HepG2 (cell line): Measurements from ENCODE around the gene GRHPR. TPM values are rescaled to one million over a fixed set of nuclear protein-coding genes. Genes with fewer than 3 reads are reported as not detected.

ENCODE experiments used
- BATF2 ChIP-seq: sonication (generic); formaldehyde crosslinking; IDR thresholded peaks from 2 replicates; pipeline ENCODE4 v1.8.0; 2022; ENCODE audit warnings: mild to moderate bottlenecking, missing genetic modification reagents, moderate library complexity
- GABPA ChIP-seq, 2 experiments: IDR thresholded peaks; 2 replicates each; pipeline ENCODE4 v1.6.1; 2011 to 2016; ENCODE audit warnings: low read depth in 2 of 2, low read length in 1 of 2, missing biosample characterization in 1 of 2, missing genetic modification characterization in 1 of 2
- HCFC1 ChIP-seq: fragments of 150-350 bp; IDR thresholded peaks from 2 replicates; pipeline ENCODE4 v1.6.1; 2014; ENCODE audit warnings: low read depth, low read length
- HIC2 ChIP-seq: sonication (generic); formaldehyde crosslinking; IDR thresholded peaks from 2 replicates; pipeline ENCODE4 v1.9.0; 2022; ENCODE audit warnings: low read depth, missing genetic modification reagents
- KDM5A ChIP-seq: fragments of 200-600 bp; sonication (generic); IDR thresholded peaks from 2 replicates; pipeline ENCODE4 v1.7.0; 2018; ENCODE audit warnings: antibody characterized with exemption, mild to moderate bottlenecking, low read length, borderline replicate concordance
- MXD3 ChIP-seq: IDR thresholded peaks from 2 replicates; pipeline ENCODE4 v1.6.1; 2016; ENCODE audit warnings: mild to moderate bottlenecking, missing biosample characterization, missing genetic modification reagents
- MZF1 ChIP-seq: sonication (generic); formaldehyde crosslinking; IDR thresholded peaks from 2 replicates; pipeline ENCODE4 v1.8.1; 2023; ENCODE audit warnings: mild to moderate bottlenecking, missing genetic modification reagents, borderline replicate concordance
- NFKB2 ChIP-seq: sonication (generic); formaldehyde crosslinking; IDR thresholded peaks from 2 replicates; pipeline ENCODE4 v1.4.0; 2020; ENCODE audit warnings: missing genetic modification reagents, borderline replicate concordance
- PRMT3 ChIP-seq: sonication (generic); formaldehyde crosslinking; IDR thresholded peaks from 2 replicates; pipeline ENCODE4 v1.8.1; 2022; ENCODE audit warnings: low read depth, mild to moderate bottlenecking, moderate library complexity, missing genetic modification reagents, borderline replicate concordance
- SETDB1 ChIP-seq: sonication (generic); formaldehyde crosslinking; IDR thresholded peaks from 2 replicates; pipeline ENCODE4 v1.5.1; 2020; ENCODE audit warnings: missing genetic modification reagents, mild to moderate bottlenecking, borderline replicate concordance
- SMC3 ChIP-seq: IDR thresholded peaks from 2 replicates; pipeline ENCODE4 v1.6.1; 2011; ENCODE audit warnings: low read length, improper control_type of control experiment
- SOX6 ChIP-seq, 2 experiments: fragments of 450-650 bp in 1 of 2; sonication (generic) in 1 of 2; formaldehyde crosslinking in 1 of 2; IDR thresholded peaks; 2 replicates each; pipeline versions ENCODE4 v1.4.0 to v1.6.1; 2017 to 2020; ENCODE audit warnings: antibody characterized with exemption in 1 of 2, mild to moderate bottlenecking in 1 of 2, missing genetic modification reagents in 1 of 2
- TOE1 ChIP-seq: sonication (generic); formaldehyde crosslinking; IDR thresholded peaks from 2 replicates; pipeline ENCODE4 v1.4.0; 2020; ENCODE audit warnings: mild to moderate bottlenecking, missing genetic modification reagents
- YEATS4 ChIP-seq: sonication (generic); formaldehyde crosslinking; IDR thresholded peaks from 2 replicates; pipeline ENCODE4 v1.4.0; 2020; ENCODE audit warnings: missing genetic modification reagents, borderline replicate concordance
- ZBTB21 ChIP-seq: sonication (generic); formaldehyde crosslinking; IDR thresholded peaks from 2 replicates; pipeline ENCODE4 v1.4.0; 2020; ENCODE audit warnings: missing genetic modification reagents
- ZBTB26 ChIP-seq: IDR thresholded peaks from 2 replicates; pipeline ENCODE4 v1.6.1; 2016; ENCODE audit warnings: missing compliant biosample characterization, missing genetic modification reagents, borderline replicate concordance
- ZNF256 ChIP-seq: sonication (generic); formaldehyde crosslinking; conservative IDR thresholded peaks from 2 replicates; pipeline ENCODE4 v1.4.0; 2020; ENCODE audit warnings: missing genetic modification reagents
- ZNF275 ChIP-seq: sonication (generic); formaldehyde crosslinking; IDR thresholded peaks from 2 replicates; pipeline ENCODE4 v1.8.0; 2022; ENCODE audit warnings: missing genetic modification reagents, mild to moderate bottlenecking, inconsistent platforms, borderline replicate concordance
- ZNF558 ChIP-seq: sonication (generic); formaldehyde crosslinking; IDR thresholded peaks from 2 replicates; pipeline ENCODE4 v1.9.0; 2022; ENCODE audit warnings: mild to moderate bottlenecking, missing genetic modification reagents, borderline replicate concordance
- ZNF660 ChIP-seq: sonication (generic); formaldehyde crosslinking; IDR thresholded peaks from 2 replicates; pipeline ENCODE4 v1.5.1; 2020; ENCODE audit warnings: mild to moderate bottlenecking, low read depth, missing genetic modification reagents, borderline replicate concordance
- ZNF746 ChIP-seq: sonication (generic); formaldehyde crosslinking; IDR thresholded peaks from 2 replicates; pipeline ENCODE4 v1.8.0; 2022; ENCODE audit warnings: mild to moderate bottlenecking, missing genetic modification reagents
- polyA plus RNA-seq, 8 experiments: library from polyadenylated mRNA; depleted of rRNA in 3 of 8; stranded (reverse) in 7 of 8; unstranded in 1 of 8; fragments of >200 nt; fragmentation: Illumina TruSeq in 4 of 8; extraction: Trizol in 4 of 8; gene quantifications; 2 replicates each; pipeline versions ENCODE4 v1.2.1 to v1.2.3, GENCODE V29; 2011 to 2016; ENCODE audit warnings: low read depth in 4 of 8, missing spikeins in 1 of 8, mixed read lengths in 1 of 8; ENCODE audit not compliant: insufficient read depth in 1 of 8
- total RNA-seq, 5 experiments: library from RNA; depleted of rRNA; stranded (reverse); fragments of >200 nt; fragmentation: Illumina TruSeq; extraction: Trizol; gene quantifications; 2 replicates each; pipeline ENCODE4 v1.2.3, GENCODE V29; 2016; ENCODE audit warnings: low read depth in 1 of 5

The GRHPR gene
- total and polyA plus RNA-seq, 2 of the 13 experiments (the other 11 are each of a cell fraction or from before 2014, with no cell fraction given) = 113 to 115 TPM

- TF ChIP-seq HCFC1 (no peak), TOE1 (CRISPR knock-in tag) (no peak), ZBTB21 (CRISPR knock-in tag) (no peak), MZF1 (CRISPR knock-in tag) (0 out of 2 replicates have a peak, but pooled peaks have one; percentile 2), ZNF746 (CRISPR knock-in tag) (no peak), BATF2 (CRISPR knock-in tag) (no peak), ZBTB26 (CRISPR knock-in tag) (no peak), ZNF275 (CRISPR knock-in tag) (peak; percentile 77; the same call in 1 of the 2 replicates), ZNF660 (CRISPR knock-in tag) (no peak), SMC3 (no peak), ZNF558 (CRISPR knock-in tag) (0 out of 2 replicates have a peak, but pooled peaks have one; percentile 43), GABPA (IDR thresholded peaks at IDR 0.05; ENCODE audit: low read depth, low read length) (no peak), GABPA (CRISPR knock-in tag; IDR thresholded peaks at IDR 0.05; ENCODE audit: low read depth) (no peak; the same call in 1 of the 2 replicates), MXD3 (CRISPR knock-in tag) (no peak), HIC2 (CRISPR knock-in tag) (no peak), YEATS4 (peak; percentile 77), NFKB2 (CRISPR knock-in tag) (no peak), SETDB1 (no peak), SOX6 (IDR thresholded peaks at IDR 0.05) (no peak), SOX6 (CRISPR knock-in tag; IDR thresholded peaks at IDR 0.05) (peak; percentile 72), ZNF256 (CRISPR knock-in tag) (no peak), KDM5A (peak; percentile 43; the same call in 1 of the 2 replicates), PRMT3 (CRISPR knock-in tag) (no peak; the same call in 1 of the 2 replicates)
Measured at GRCh38 chr9:37422289-37423104, at the start of gene GRHPR (continued).
